Glutamatergic neuron (in vitro differentiated cells): ENCODE results near the gene HOXC9. TPM values are rescaled to one million over a fixed set of nuclear protein-coding genes. Genes with fewer than 3 reads are reported as not detected.
A peak's percentile ranks its signal among the peaks of the same experiment; 100 is the strongest.

Experiments
- DNase-seq: peaks from one replicate; pipeline ENCODE4 v3.0.0; 2022
- H3K27ac Mint-ChIP-seq: one replicate; pipeline ENCODE4 v1.8.0; 2020; ENCODE audit warnings: mild to moderate bottlenecking, mixed read lengths, inconsistent platforms; ENCODE audit not compliant: unreplicated experiment
- H3K27me3 Mint-ChIP-seq: one replicate; pipeline ENCODE4 v1.8.0; 2020; ENCODE audit warnings: mild to moderate bottlenecking, moderate library complexity, mixed read lengths, inconsistent platforms; ENCODE audit not compliant: unreplicated experiment
- H3K36me3 Mint-ChIP-seq: one replicate; pipeline ENCODE4 v1.8.0; 2020; ENCODE audit warnings: mild to moderate bottlenecking, mixed read lengths, inconsistent platforms; ENCODE audit not compliant: unreplicated experiment
- H3K4me1 Mint-ChIP-seq: one replicate; pipeline ENCODE4 v1.8.0; 2020; ENCODE audit warnings: mild to moderate bottlenecking, low read depth, mixed read lengths, inconsistent platforms; ENCODE audit not compliant: unreplicated experiment
- H3K4me3 Mint-ChIP-seq: one replicate; pipeline ENCODE4 v1.8.0; 2020; ENCODE audit warnings: mild to moderate bottlenecking, mixed read lengths, inconsistent platforms; ENCODE audit not compliant: unreplicated experiment
- H3K9me3 Mint-ChIP-seq: one replicate; pipeline ENCODE4 v1.8.0; 2020; ENCODE audit warnings: mild to moderate bottlenecking, moderate library complexity, mixed read lengths, inconsistent platforms; ENCODE audit not compliant: unreplicated experiment
- total RNA-seq: library from RNA; stranded (reverse); fragmentation: NEBNext Ultra II Directional; extraction: Animal tissue kit (Norgen Biotek cat#: 25700); gene quantifications from one replicate; pipeline ENCODE4 v1.2.1, GENCODE V29; 2021; ENCODE audit not compliant: unreplicated experiment
- TF ChIP-seq, protein P1 (sequence below): fragments of 200-600 bp; sonication (generic); IDR thresholded peaks from one replicate; pipeline ENCODE4 v1.5.0; 2021; ENCODE audit not compliant: partially characterized antibody, unreplicated experiment

Gene HOXC9
- total RNA-seq, 1 donor from 2014 or later, result not detected

GRCh38 chr12:53989227-53990113, 10.5 kb upstream of the HOXC9 start:
- Mint-ChIP-seq H3K27ac (no peak overlapping the region), H3K4me3 (no peak overlapping the region), H3K9me3 (peaks cover 5% of the 10 kb centered on the region), H3K27me3 (peaks cover 63% of the 10 kb centered on the region), H3K4me1 (no peaks in the 10 kb centered on the region), H3K36me3 (no peaks in the 10 kb centered on the region)
- peak; percentile 54 for DNase-seq
- TF ChIP-seq, protein P1, sequence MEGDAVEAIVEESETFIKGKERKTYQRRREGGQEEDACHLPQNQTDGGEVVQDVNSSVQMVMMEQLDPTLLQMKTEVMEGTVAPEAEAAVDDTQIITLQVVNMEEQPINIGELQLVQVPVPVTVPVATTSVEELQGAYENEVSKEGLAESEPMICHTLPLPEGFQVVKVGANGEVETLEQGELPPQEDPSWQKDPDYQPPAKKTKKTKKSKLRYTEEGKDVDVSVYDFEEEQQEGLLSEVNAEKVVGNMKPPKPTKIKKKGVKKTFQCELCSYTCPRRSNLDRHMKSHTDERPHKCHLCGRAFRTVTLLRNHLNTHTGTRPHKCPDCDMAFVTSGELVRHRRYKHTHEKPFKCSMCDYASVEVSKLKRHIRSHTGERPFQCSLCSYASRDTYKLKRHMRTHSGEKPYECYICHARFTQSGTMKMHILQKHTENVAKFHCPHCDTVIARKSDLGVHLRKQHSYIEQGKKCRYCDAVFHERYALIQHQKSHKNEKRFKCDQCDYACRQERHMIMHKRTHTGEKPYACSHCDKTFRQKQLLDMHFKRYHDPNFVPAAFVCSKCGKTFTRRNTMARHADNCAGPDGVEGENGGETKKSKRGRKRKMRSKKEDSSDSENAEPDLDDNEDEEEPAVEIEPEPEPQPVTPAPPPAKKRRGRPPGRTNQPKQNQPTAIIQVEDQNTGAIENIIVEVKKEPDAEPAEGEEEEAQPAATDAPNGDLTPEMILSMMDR, result peak; percentile 34

DNA sequence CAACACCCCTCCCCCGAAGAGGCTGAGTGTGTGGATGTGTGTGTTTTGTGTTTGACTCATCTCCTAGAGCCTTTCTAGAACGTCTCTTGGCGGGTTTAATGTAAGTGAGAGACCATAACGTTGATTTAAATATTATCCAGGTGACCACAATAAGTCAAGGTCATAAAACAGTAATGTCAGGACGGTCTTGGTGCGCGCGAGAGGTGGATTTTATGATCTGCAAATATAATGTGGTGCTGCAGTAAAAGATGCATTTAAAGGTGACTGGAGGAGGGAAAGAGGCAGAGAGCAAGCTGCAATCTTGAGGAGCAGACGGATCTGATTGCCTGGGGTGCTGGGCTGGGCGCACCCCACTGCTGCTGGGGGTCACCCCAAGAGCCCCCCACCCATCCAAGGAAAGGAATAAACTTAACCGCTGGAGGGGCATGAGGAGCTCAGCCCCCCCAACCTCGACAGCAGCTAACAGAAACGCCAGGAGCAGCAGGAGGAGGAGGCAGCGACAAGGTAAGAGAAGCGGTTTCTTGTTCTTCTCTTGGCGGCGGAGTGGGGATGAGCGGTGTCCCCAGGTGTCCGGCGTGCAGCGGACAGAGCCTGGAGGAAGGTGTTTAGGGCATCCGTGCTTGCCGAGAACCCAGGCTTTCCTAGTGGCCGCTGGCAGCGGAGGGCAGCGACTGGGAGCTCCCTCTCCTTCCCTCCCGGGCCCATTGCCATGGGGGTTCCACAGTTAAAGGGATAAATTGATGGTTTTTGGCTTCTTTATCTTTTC, 9.5 kb upstream of the HOXC9 start:
- no peak for DNase-seq
- no peaks in the 10 kb centered on the region for H3K36me3 Mint-ChIP-seq
- peaks cover 65% of the 10 kb centered on the region for H3K27me3 Mint-ChIP-seq
- TF ChIP-seq, protein P1, result no peak
- no peaks in the 10 kb centered on the region for H3K4me1 Mint-ChIP-seq
- no peak overlapping the region for H3K27ac Mint-ChIP-seq
- H3K4me3 Mint-ChIP-seq, result no peak overlapping the region
- H3K9me3 Mint-ChIP-seq, result peaks cover 3% of the 10 kb centered on the region

DNA sequence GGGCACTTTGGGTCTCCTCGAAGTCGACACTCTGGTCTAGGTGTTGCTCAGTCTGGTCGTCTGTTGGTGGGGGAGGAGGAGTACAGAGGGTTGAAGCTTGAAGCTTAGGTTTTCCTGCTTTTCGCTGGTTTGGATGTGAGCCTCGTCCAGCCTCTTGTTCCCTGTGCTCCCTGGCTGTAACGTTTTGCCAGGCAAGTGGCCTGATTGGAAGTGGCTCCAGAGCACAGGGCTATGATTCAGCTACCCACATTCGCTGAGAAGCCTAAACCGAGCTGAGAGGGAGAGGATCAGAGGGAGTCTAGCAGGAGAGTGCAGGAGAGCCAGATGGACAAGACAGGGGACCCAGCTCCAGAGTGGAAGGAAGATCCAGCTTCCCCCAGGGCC, 8.9 kb upstream of the HOXC9 start:
- Mint-ChIP-seq H3K27ac (no peak overlapping the region), H3K9me3 (peaks cover 3% of the 10 kb centered on the region), H3K27me3 (peaks cover 68% of the 10 kb centered on the region), H3K36me3 (no peaks in the 10 kb centered on the region), H3K4me3 (no peak overlapping the region), H3K4me1 (no peaks in the 10 kb centered on the region)
- DNase-seq, result no peak
- TF ChIP-seq, protein P1, result no peak

DNA sequence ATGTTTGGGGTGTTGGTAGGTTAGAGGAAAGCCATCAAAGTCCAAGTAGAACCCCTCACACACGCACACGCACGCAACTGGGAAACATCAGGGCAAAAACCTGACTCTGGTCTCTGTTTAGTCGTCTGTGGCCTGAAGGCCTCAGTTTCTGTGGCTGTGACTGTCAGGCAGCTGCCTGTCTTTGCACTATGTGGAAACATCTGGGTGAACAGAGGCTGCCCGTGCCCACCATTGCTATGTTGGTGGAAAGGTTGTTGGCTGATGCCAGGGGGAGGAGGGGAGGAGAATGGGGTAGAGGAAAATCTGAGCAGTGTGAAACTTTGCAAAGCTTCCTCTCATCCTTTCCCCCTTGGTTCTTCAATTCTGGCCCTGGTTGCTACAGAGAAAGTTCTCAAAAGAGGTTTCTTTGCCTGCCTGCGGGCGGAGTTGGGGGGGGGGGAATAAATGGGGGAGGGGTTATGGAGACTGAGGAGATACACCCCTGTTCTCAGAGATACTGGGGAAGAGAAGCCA, 7.5 kb upstream of the HOXC9 start:
- TF ChIP-seq, protein P1, result no peak
- Mint-ChIP-seq H3K4me1 (no peaks in the 10 kb centered on the region), H3K27me3 (peaks cover 59% of the 10 kb centered on the region), H3K36me3 (no peaks in the 10 kb centered on the region), H3K4me3 (no peak overlapping the region), H3K9me3 (peaks cover 4% of the 10 kb centered on the region), H3K27ac (no peak overlapping the region)
- no peak for DNase-seq
